ENCODE data around the gene OR4K13. TPM values are rescaled to one million over a fixed set of nuclear protein-coding genes. Genes with fewer than 3 reads are reported as not detected.

The OR4K13 gene
- total and polyA plus RNA-seq, 4 experiments from 2014 or later: not detected

DNA sequence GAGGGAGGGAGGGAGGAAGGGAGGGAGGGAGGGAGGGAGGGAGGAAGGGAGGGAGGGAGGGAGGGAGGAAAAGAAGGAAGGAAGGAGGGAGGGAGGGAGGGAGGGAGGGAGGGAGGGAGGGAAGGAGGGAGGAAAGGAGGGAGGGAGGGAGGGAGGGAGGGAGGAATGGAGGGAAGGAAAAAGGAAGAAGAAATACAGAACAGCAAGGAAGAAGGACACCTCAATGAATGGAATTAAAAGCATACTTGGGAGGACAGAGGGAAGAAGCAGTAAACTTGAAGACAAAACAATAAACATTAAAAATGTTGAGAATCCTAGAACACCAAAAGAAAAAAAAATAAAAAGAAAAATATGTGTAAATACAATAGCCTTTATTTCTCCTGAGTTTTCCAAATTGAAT, 27.7 kb downstream of the OR4K13 start:
- no peaks in the 10 kb centered on the region for H3K4me1 Mint-ChIP-seq
- H3K27me3 Mint-ChIP-seq: peaks cover 0 to 6% of the 10 kb centered on the region in 2 donors
- POLR2A ChIA-PET (ENCODE audit: partially characterized antibody): no interaction called here
- no peaks in the 10 kb centered on the region for H3K4me1 ChIP-seq (ENCODE audit: insufficient read depth, low read length)
- H3K27ac Mint-ChIP-seq: no peak overlapping the region
- no peak for DNase-seq
- intact Hi-C loops (cut with micrococcal nuclease): no loop called here
- H3K36me3 ChIP-seq (ENCODE audit: insufficient read depth, low read length): no peaks in the 10 kb centered on the region
- no peak overlapping the region for H3K4me3 ChIP-seq (ENCODE audit: low read length in 2 of 2)
- no peaks in the 10 kb centered on the region for H3K27me3 ChIP-seq (ENCODE audit: insufficient read depth, low read length)
- H3K9me3 ChIP-seq (ENCODE audit: control insufficient read depth in 1 of 2, low read length in 2 of 2): no peaks in the 10 kb centered on the region
- peaks cover 0 to 23% (median 9%) of the 10 kb centered on the region in 8 donors for H3K9me3 Mint-ChIP-seq
- H3K4me3 Mint-ChIP-seq: no peak overlapping the region
- no peak overlapping the region for H3K27ac ChIP-seq (ENCODE audit: low read depth, low read length)
- H3K36me3 Mint-ChIP-seq: no peaks in the 10 kb centered on the region
- CTCF ChIA-PET (ENCODE audit: partially characterized antibody): no interaction called here

DNA sequence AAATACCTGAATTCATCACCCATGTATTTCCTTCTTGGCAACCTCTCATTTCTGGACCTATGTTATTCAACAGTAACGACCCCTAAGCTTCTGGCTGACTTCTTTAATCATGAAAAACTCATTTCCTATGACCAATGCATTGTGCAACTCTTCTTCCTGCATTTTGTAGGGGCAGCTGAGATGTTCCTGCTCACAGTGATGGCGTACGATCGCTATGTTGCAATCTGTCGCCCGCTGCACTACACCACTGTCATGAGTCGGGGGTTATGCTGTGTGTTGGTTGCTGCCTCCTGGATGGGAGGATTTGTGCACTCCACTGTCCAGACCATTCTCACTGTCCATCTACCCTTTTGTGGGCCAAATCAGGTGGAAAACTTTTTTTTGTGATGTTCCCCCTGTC, 33.5 kb downstream of the OR4K13 start:
- DNase-seq: no peak
- Histone ChIP-seq H3K4me3 (ENCODE audit: low read length in 2 of 2) (no peak overlapping the region), H3K4me1 (ENCODE audit: insufficient read depth, low read length) (no peaks in the 10 kb centered on the region), H3K27me3 (ENCODE audit: insufficient read depth, low read length) (no peaks in the 10 kb centered on the region), H3K36me3 (ENCODE audit: insufficient read depth, low read length) (no peaks in the 10 kb centered on the region), H3K27ac (ENCODE audit: low read depth, low read length) (no peak overlapping the region), H3K9me3 (ENCODE audit: control insufficient read depth in 1 of 2, low read length in 2 of 2) (no peaks in the 10 kb centered on the region)
- Mint-ChIP-seq H3K36me3 (peaks cover 0 to 5% of the 10 kb centered on the region in 2 donors), H3K27me3 (peaks cover 0 to 8% of the 10 kb centered on the region in 2 donors), H3K4me1 (peaks cover 0 to 1% (median 0%) of the 10 kb centered on the region in 4 donors), H3K4me3 (no peak overlapping the region), H3K9me3 (peaks cover 0 to 6% (median 2%) of the 10 kb centered on the region in 8 donors), H3K27ac (no peak overlapping the region)
- intact Hi-C loops (cut with micrococcal nuclease): no loop called here
- ChIA-PET CTCF (ENCODE audit: partially characterized antibody) (no interaction called here), POLR2A (ENCODE audit: partially characterized antibody) (no interaction called here)

DNA sequence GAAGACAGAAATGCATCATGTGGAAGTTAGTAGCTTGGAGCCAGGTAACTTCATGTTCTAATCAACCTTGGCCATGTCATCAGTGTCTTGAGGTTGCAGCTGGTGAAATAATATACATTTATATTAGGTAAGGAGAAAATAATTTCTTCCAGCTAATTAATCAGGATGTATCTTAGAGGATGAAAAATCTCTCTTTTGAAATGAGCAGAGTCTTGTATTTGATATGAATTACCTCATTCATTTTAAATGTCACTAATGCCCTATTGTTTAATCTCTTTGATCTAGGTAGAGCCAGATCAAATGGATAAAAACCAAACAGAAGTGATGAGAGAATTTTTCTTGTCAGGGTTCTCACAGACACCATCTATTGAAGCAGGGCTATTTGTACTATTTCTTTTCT, 34.0 kb downstream of the OR4K13 start, which contains the start of gene OR4Q2:
OR4Q2 (plus strand) TSS at position 301 of the 400 bp plus-strand sequence.
- ChIA-PET CTCF (ENCODE audit: partially characterized antibody) (no interaction called here), POLR2A (ENCODE audit: partially characterized antibody) (no interaction called here)
- peaks cover 0 to 1% (median 0%) of the 10 kb centered on the region in 4 donors for H3K4me1 Mint-ChIP-seq
- intact Hi-C loops (cut with micrococcal nuclease): no loop called here
- H3K27ac ChIP-seq (ENCODE audit: low read depth, low read length): no peak within 1 kb of the TSS
- H3K4me3 ChIP-seq (ENCODE audit: low read length in 2 of 2): no peak within 1 kb of the TSS
- H3K36me3 ChIP-seq (ENCODE audit: insufficient read depth, low read length): no peaks in the 10 kb centered on the region
- no peak within 1 kb of the TSS for H3K27ac Mint-ChIP-seq
- no peaks in the 10 kb centered on the region for H3K27me3 ChIP-seq (ENCODE audit: insufficient read depth, low read length)
- no peaks in the 10 kb centered on the region for H3K4me1 ChIP-seq (ENCODE audit: insufficient read depth, low read length)
- H3K36me3 Mint-ChIP-seq: peaks cover 0 to 5% of the 10 kb centered on the region in 2 donors
- DNase-seq: no peak
- peaks cover 0 to 8% of the 10 kb centered on the region in 2 donors for H3K27me3 Mint-ChIP-seq
- no peaks in the 10 kb centered on the region for H3K9me3 ChIP-seq (ENCODE audit: control insufficient read depth in 1 of 2, low read length in 2 of 2)
- H3K4me3 Mint-ChIP-seq: no peak within 1 kb of the TSS
- peaks cover 0 to 3% (median 2%) of the 10 kb centered on the region in 8 donors for H3K9me3 Mint-ChIP-seq

DNA sequence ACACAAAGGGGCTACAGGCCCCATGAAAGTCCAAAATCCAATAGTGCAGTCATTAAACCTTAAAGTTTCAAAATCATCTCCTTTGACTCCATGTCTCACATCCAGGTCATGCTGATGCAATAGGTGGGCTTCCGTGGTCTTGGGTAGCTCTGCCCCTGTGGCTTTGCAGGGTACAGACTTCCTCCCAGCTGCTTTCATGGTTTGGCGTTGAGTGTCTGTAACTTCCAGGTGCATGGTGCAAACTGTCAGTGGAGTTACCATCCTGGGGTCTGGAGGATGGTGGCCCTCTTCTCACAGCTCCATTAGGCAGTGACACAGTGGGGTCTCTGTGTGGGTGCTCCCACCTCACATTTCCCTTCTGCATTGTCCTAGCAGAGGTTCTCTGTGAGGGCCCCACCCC, 42.4 kb downstream of the OR4K13 start:
- H3K27ac Mint-ChIP-seq: no peak overlapping the region
- no peaks in the 10 kb centered on the region for H3K27me3 Mint-ChIP-seq
- Histone ChIP-seq H3K27me3 (ENCODE audit: insufficient read depth, low read length) (no peaks in the 10 kb centered on the region), H3K27ac (ENCODE audit: low read depth, low read length) (no peak overlapping the region), H3K36me3 (ENCODE audit: insufficient read depth, low read length) (no peaks in the 10 kb centered on the region), H3K4me1 (ENCODE audit: insufficient read depth, low read length) (no peaks in the 10 kb centered on the region), H3K9me3 (ENCODE audit: control insufficient read depth in 1 of 2, low read length in 2 of 2) (no peaks in the 10 kb centered on the region), H3K4me3 (ENCODE audit: low read length in 2 of 2) (no peak overlapping the region)
- no peak for DNase-seq
- intact Hi-C loops (cut with micrococcal nuclease): no loop called here
- no peak overlapping the region for H3K4me3 Mint-ChIP-seq
- POLR2A ChIA-PET (ENCODE audit: partially characterized antibody): no interaction called here
- peaks cover 0 to under 1% (median 0%) of the 10 kb centered on the region in 4 donors for H3K4me1 Mint-ChIP-seq
- CTCF ChIA-PET (ENCODE audit: partially characterized antibody): no interaction called here
- peaks cover 0 to 3% of the 10 kb centered on the region in 2 donors for H3K36me3 Mint-ChIP-seq
- peaks cover 2 to 18% (median 6%) of the 10 kb centered on the region in 8 donors for H3K9me3 Mint-ChIP-seq

Other genes starting within 250 kb of the OR4K13 start
- not detected for gene OR4N2, start 232.3 kb downstream of the OR4K13 start, total RNA-seq
- not detected for gene OR4N2, start 232.3 kb downstream of the OR4K13 start, polyA plus RNA-seq
- gene OR4K2, start 160.9 kb downstream of the OR4K13 start, total RNA-seq: not detected
- gene OR4K2, start 160.9 kb downstream of the OR4K13 start, polyA plus RNA-seq: not detected
- not detected for gene OR4K5, start 115.4 kb downstream of the OR4K13 start, total RNA-seq
- gene OR4K5, start 115.4 kb downstream of the OR4K13 start, polyA plus RNA-seq: not detected
- gene OR4K1, start 105.1 kb downstream of the OR4K13 start, total RNA-seq: not detected
- gene OR4K1, start 105.1 kb downstream of the OR4K13 start, polyA plus RNA-seq: not detected
- gene OR4K15, start 60.4 kb downstream of the OR4K13 start, total RNA-seq: not detected
- not detected for gene OR4K15, start 60.4 kb downstream of the OR4K13 start, polyA plus RNA-seq
- not detected for gene OR4Q2, start 33.9 kb downstream of the OR4K13 start, total RNA-seq
- not detected for gene OR4Q2, start 33.9 kb downstream of the OR4K13 start, polyA plus RNA-seq
- gene OR4K14, start 16.7 kb downstream of the OR4K13 start, total RNA-seq: not detected
- gene OR4K14, start 16.7 kb downstream of the OR4K13 start, polyA plus RNA-seq: not detected
- gene OR4L1, start 24.0 kb upstream of the OR4K13 start, total RNA-seq: not detected
- not detected for gene OR4L1, start 24.0 kb upstream of the OR4K13 start, polyA plus RNA-seq
- not detected for gene OR4K17, start 74.7 kb upstream of the OR4K13 start, total RNA-seq
- gene OR4K17, start 74.7 kb upstream of the OR4K13 start, polyA plus RNA-seq: not detected
- not detected for gene OR4N5, start 102.8 kb upstream of the OR4K13 start, total RNA-seq
- gene OR4N5, start 102.8 kb upstream of the OR4K13 start, polyA plus RNA-seq: not detected
- gene OR11G2, start 154.9 kb upstream of the OR4K13 start, total RNA-seq: not detected
- gene OR11G2, start 154.9 kb upstream of the OR4K13 start, polyA plus RNA-seq: not detected
- not detected for gene OR11H6, start 187.7 kb upstream of the OR4K13 start, total RNA-seq
- gene OR11H6, start 187.7 kb upstream of the OR4K13 start, polyA plus RNA-seq: not detected
- gene OR11H7, start 192.9 kb upstream of the OR4K13 start, total RNA-seq: not detected
- not detected for gene OR11H7, start 192.9 kb upstream of the OR4K13 start, polyA plus RNA-seq
- gene OR11H4, start 203.2 kb upstream of the OR4K13 start, total RNA-seq: not detected
- not detected for gene OR11H4, start 203.2 kb upstream of the OR4K13 start, polyA plus RNA-seq

All from CD4-positive, alpha-beta memory T cell (primary cell).